GM21619 (cell line): ENCODE measurements around the gene GPRIN1.
"Not testable (repeated sequence)": the region's sequence is repeated elsewhere in the genome, so short reads cannot be mapped to it uniquely, and the experiment has no call there.

Experiments used
- ATAC-seq: cut with Tn5 transposase; IDR thresholded peaks from one replicate; pipeline ENCODE4 v1.9.1; 2021; ENCODE audit not compliant: unreplicated experiment

The GPRIN1 gene

GRCh38 chr5:176575488-176576422, 34.2 kb downstream of the GPRIN1 start:
- no peak for ATAC-seq

- no peak for ATAC-seq
Observed at GRCh38 chr5:176575066-176575465, 34.9 kb downstream of the GPRIN1 start.

- peak; percentile 14 for ATAC-seq
Observed at GRCh38 chr5:176574297-176574591, 35.7 kb downstream of the GPRIN1 start.

- ATAC-seq: peak; percentile 70
Observed at GRCh38 chr5:176573564-176574296, 36.2 kb downstream of the GPRIN1 start.

- ATAC-seq: no peak
Observed at GRCh38 chr5:176570044-176570443, 39.9 kb downstream of the GPRIN1 start.

- no peak for ATAC-seq
Observed at GRCh38 chr5:176568657-176569056, 41.3 kb downstream of the GPRIN1 start.

GRCh38 chr5:176565760-176566288, 44.1 kb downstream of the GPRIN1 start:
- ATAC-seq: no peak

GRCh38 chr5:176564002-176564401, 46.0 kb downstream of the GPRIN1 start:
- ATAC-seq: no peak

GRCh38 chr5:176562189-176562588, 47.8 kb downstream of the GPRIN1 start:
- ATAC-seq: no peak

GRCh38 chr5:176561259-176561658, 48.7 kb downstream of the GPRIN1 start:
- no peak for ATAC-seq

GRCh38 chr5:176560364-176560763, 49.6 kb downstream of the GPRIN1 start:
- ATAC-seq: no peak

GRCh38 chr5:176559683-176560082, 50.3 kb downstream of the GPRIN1 start:
- ATAC-seq: no peak

GRCh38 chr5:176557846-176558245, 52.1 kb downstream of the GPRIN1 start:
- no peak for ATAC-seq

- ATAC-seq: no peak
Observed at GRCh38 chr5:176553260-176554085, 56.5 kb downstream of the GPRIN1 start.

- no peak for ATAC-seq
Observed at GRCh38 chr5:176552332-176552869, 57.6 kb downstream of the GPRIN1 start.

GRCh38 chr5:176550937-176551336, 59.0 kb downstream of the GPRIN1 start:
- ATAC-seq: not testable (repeated sequence)

- ATAC-seq: no peak
Observed at GRCh38 chr5:176550275-176550831, 59.6 kb downstream of the GPRIN1 start.

- ATAC-seq: no peak
Observed at GRCh38 chr5:176549871-176550270, 60.1 kb downstream of the GPRIN1 start.

GRCh38 chr5:176548967-176549444, 61.0 kb downstream of the GPRIN1 start, which contains the start of gene CDHR2:
Gene CDHR2 (plus strand): TSS chr5:176549342. CDS start chr5:176565353, 16,011 bp downstream.
- no peak for ATAC-seq

- no peak for ATAC-seq
Observed at GRCh38 chr5:176547802-176548201, 62.2 kb downstream of the GPRIN1 start.
